WTC11 (cell line): ENCODE data around the gene SMOC2. TPM values are rescaled to one million over a fixed set of nuclear protein-coding genes. Genes with fewer than 3 reads are reported as not detected.
"Not testable (repeated sequence)": the region's sequence is repeated elsewhere in the genome, so short reads cannot be mapped to it uniquely, and the experiment has no call there.

Source experiments
- ATAC-seq: fragments of 200-7000 bp; cut with Tn5 transposase; 2 replicates; pipeline ENCODE4 v1.10.0; 2021; ENCODE audit warnings: mild to moderate bottlenecking, moderate library complexity
- CTCF ChIA-PET: fragments of 300-600 bp; sonication (Branson Sonifier 250); formaldehyde crosslinking; loops from one replicate; lab custom pipeline; 2021; ENCODE audit warnings: antibody characterized with exemption; lab: Charles Lee
- POLR2A ChIA-PET: fragments of 350-600 bp; sonication (Branson Sonifier 250); formaldehyde crosslinking; loops from one replicate; lab custom pipeline; 2021; ENCODE audit warnings: antibody characterized with exemption; lab: Charles Lee
- DNase-seq: peaks from one replicate; pipeline ENCODE4 v3.0.0; 2021; ENCODE audit warnings: low spot score
- H3K27ac Mint-ChIP-seq: 2 replicates; pipeline ENCODE4 v1.8.0; 2021; ENCODE audit warnings: mixed read lengths
- H3K27me3 Mint-ChIP-seq: 2 replicates; pipeline ENCODE4 v1.8.0; 2021; ENCODE audit warnings: low read depth, mild to moderate bottlenecking, moderate library complexity, mixed read lengths
- H3K36me3 Mint-ChIP-seq: 2 replicates; pipeline ENCODE4 v1.8.0; 2021; ENCODE audit warnings: mixed read lengths
- H3K4me1 Mint-ChIP-seq: 2 replicates; pipeline ENCODE4 v1.8.0; 2022; ENCODE audit warnings: mixed read lengths
- H3K4me3 Mint-ChIP-seq: 2 replicates; pipeline ENCODE4 v1.8.0; 2021; ENCODE audit warnings: mild to moderate bottlenecking, moderate library complexity, mixed read lengths
- H3K9me3 Mint-ChIP-seq: 2 replicates; pipeline ENCODE4 v1.8.0; 2021; ENCODE audit warnings: mixed read lengths
- ATF2 ChIP-seq: sonication (generic); formaldehyde crosslinking; IDR thresholded peaks from 2 replicates; pipeline ENCODE4 v1.8.1; 2022; ENCODE audit warnings: low read depth, missing genetic modification reagents, borderline replicate concordance
- CBFB ChIP-seq: sonication (generic); formaldehyde crosslinking; IDR thresholded peaks from 2 replicates; pipeline ENCODE4 v1.8.1; 2022; ENCODE audit warnings: mild to moderate bottlenecking, low read depth, missing genetic modification reagents
- CTCF ChIP-seq: fragments of 200-600 bp; IDR thresholded peaks from 2 replicates; pipeline ENCODE4 v1.8.0; 2022; ENCODE audit warnings: antibody characterized with exemption
- ELF4 ChIP-seq: sonication (generic); formaldehyde crosslinking; IDR thresholded peaks from 2 replicates; pipeline ENCODE4 v1.8.1; 2022; ENCODE audit warnings: low read depth, mild to moderate bottlenecking, moderate library complexity, missing genetic modification reagents
- FOXP1 ChIP-seq: sonication (generic); formaldehyde crosslinking; IDR thresholded peaks from 2 replicates; pipeline ENCODE4 v1.8.0; 2022; ENCODE audit warnings: missing genetic modification reagents, mild to moderate bottlenecking, moderate library complexity, borderline replicate concordance
- HMGA2 ChIP-seq: fragments of 250-450 bp; sonication (Bioruptor Pico); IDR thresholded peaks from 2 replicates; pipeline ENCODE4 v1.4.0; 2021; ENCODE audit warnings: mild to moderate bottlenecking, moderate library complexity
- KAT7 ChIP-seq: sonication (generic); formaldehyde crosslinking; IDR thresholded peaks from 2 replicates; pipeline ENCODE4 v1.8.1; 2023; ENCODE audit warnings: missing genetic modification reagents, mild to moderate bottlenecking, borderline replicate concordance
- MYBL2 ChIP-seq: sonication (generic); formaldehyde crosslinking; IDR thresholded peaks from 2 replicates; pipeline ENCODE4 v1.8.1; 2023; ENCODE audit warnings: mild to moderate bottlenecking, moderate library complexity, missing genetic modification reagents
- RORB ChIP-seq: fragments of 250-450 bp; sonication (Bioruptor Pico); IDR thresholded peaks from 2 replicates; pipeline ENCODE4 v1.9.0; 2021; ENCODE audit warnings: mild to moderate bottlenecking
- SMAD4 ChIP-seq: sonication (generic); formaldehyde crosslinking; IDR thresholded peaks from 2 replicates; pipeline ENCODE4 v1.8.0; 2022; ENCODE audit warnings: mild to moderate bottlenecking, missing genetic modification reagents
- SOX15 ChIP-seq: fragments of 250-450 bp; sonication (Bioruptor Pico); IDR thresholded peaks from 2 replicates; pipeline ENCODE4 v1.9.0; 2021; ENCODE audit warnings: mild to moderate bottlenecking
- TEAD1 ChIP-seq: sonication (generic); formaldehyde crosslinking; IDR thresholded peaks from 2 replicates; pipeline ENCODE4 v1.8.0; 2022; ENCODE audit warnings: mild to moderate bottlenecking, missing genetic modification reagents
- ZBTB43 ChIP-seq: sonication (generic); formaldehyde crosslinking; IDR thresholded peaks from 2 replicates; pipeline ENCODE4 v1.8.1; 2023; ENCODE audit warnings: mild to moderate bottlenecking, missing genetic modification reagents
- ZMAT4 ChIP-seq: fragments of 250-450 bp; sonication (Bioruptor Pico); IDR thresholded peaks from 2 replicates; pipeline ENCODE4 v1.9.0; 2021; ENCODE audit warnings: mild to moderate bottlenecking
- ZNF138 ChIP-seq: sonication (generic); formaldehyde crosslinking; conservative IDR thresholded peaks from 2 replicates; pipeline ENCODE4 v1.8.1; 2022; ENCODE audit warnings: mild to moderate bottlenecking, moderate library complexity, missing genetic modification reagents
- ZNF232 ChIP-seq: sonication (generic); formaldehyde crosslinking; IDR thresholded peaks from 2 replicates; pipeline ENCODE4 v1.8.0; 2022; ENCODE audit warnings: mild to moderate bottlenecking, missing genetic modification reagents
- ZNF423 ChIP-seq: fragments of 250-450 bp; sonication (Bioruptor Pico); IDR thresholded peaks from 2 replicates; pipeline ENCODE4 v2.1.2; 2022; ENCODE audit warnings: mild to moderate bottlenecking, moderate library complexity
- ZNF532 ChIP-seq: fragments of 250-450 bp; sonication (Bioruptor Pico); IDR thresholded peaks from 2 replicates; pipeline ENCODE4 v1.9.0; 2021; ENCODE audit warnings: mild to moderate bottlenecking, borderline replicate concordance
- total RNA-seq: library from RNA; stranded (reverse); gene quantifications from 3 replicates; pipeline ENCODE4 v1.2.3, GENCODE V29; 2021
- TF ChIP-seq, protein P1 (sequence below): sonication (generic); formaldehyde crosslinking; IDR thresholded peaks from 2 replicates; pipeline ENCODE4 v1.8.1; 2023; ENCODE audit warnings: mild to moderate bottlenecking, moderate library complexity, missing genetic modification reagents

Gene SMOC2
- total RNA-seq, 1 experiment from 2014 or later = 3.9 TPM

GRCh38 chr6:168692193-168692914, 251.4 kb downstream of the SMOC2 start:
- no peak for TF ChIP-seq TEAD1
- TF ChIP-seq ZNF138 = no peak
- TF ChIP-seq ZNF532 = no peak
- TF ChIP-seq ELF4 (CRISPR knock-in tag) = no peak
- TF ChIP-seq HMGA2 (CRISPR knock-in tag) = no peak
- TF ChIP-seq FOXP1 (CRISPR knock-in tag) = no peak
- TF ChIP-seq KAT7 (CRISPR knock-in tag) = no peak
- TF ChIP-seq SMAD4 (CRISPR knock-in tag) = no peak
- TF ChIP-seq RORB = no peak
- TF ChIP-seq SOX15 (CRISPR knock-in tag) = no peak
- no peak for TF ChIP-seq ZNF232
- TF ChIP-seq ZNF423 (CRISPR knock-in tag) = no peak
- Mint-ChIP-seq H3K36me3 (0 out of 2 replicates have a peak, but pooled peaks cover 2% of the 10 kb centered on the region), H3K27me3 (no peaks in the 10 kb centered on the region), H3K4me1 (peaks cover 57% of the 10 kb centered on the region), H3K4me3 (no peak overlapping the region), H3K27ac (peak overlapping the region; percentile 89), H3K9me3 (no peaks in the 10 kb centered on the region)
- POLR2A ChIA-PET = no interaction called here
- DNase-seq = peak; percentile 20
- CTCF ChIA-PET = no interaction called here
- peak; percentile 10 for ATAC-seq

DNA sequence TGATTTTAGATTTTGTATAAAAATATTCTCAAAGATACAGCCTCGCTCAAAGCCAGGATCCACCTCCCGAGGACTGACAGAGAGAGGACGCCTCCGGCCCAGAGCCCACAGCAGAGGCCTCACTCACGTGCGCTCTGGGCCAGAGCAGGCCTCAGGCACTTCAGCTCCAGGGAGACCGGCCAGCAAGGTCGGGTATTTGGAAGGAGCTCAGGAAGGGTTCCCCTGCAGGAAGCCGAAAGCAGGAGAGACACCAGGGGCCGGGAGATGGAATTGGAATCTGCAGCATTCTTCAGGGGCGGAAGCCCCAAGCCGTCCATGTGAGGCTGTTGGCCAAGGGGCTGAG, 251.9 kb downstream of the SMOC2 start:
- H3K9me3 Mint-ChIP-seq, CTCF ChIA-PET, H3K4me3 Mint-ChIP-seq, H3K36me3 Mint-ChIP-seq, POLR2A ChIA-PET, H3K27me3 Mint-ChIP-seq, DNase-seq: not testable (repeated sequence)
- peak; percentile 65 for ATAC-seq
- peak overlapping the region; percentile 89 for H3K27ac Mint-ChIP-seq
- peaks cover 52% of the 10 kb centered on the region for H3K4me1 Mint-ChIP-seq

DNA sequence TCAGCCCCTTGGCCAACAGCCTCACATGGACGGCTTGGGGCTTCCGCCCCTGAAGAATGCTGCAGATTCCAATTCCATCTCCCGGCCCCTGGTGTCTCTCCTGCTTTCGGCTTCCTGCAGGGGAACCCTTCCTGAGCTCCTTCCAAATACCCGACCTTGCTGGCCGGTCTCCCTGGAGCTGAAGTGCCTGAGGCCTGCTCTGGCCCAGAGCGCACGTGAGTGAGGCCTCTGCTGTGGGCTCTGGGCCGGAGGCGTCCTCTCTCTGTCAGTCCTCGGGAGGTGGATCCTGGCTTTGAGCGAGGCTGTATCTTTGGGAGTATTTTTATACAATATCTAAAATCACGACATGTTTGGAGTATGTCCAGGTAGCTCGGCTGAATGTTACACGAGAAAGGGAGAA, 253.8 kb downstream of the SMOC2 start:
- CTCF ChIA-PET, H3K4me3 Mint-ChIP-seq, H3K36me3 Mint-ChIP-seq, POLR2A ChIA-PET, H3K9me3 Mint-ChIP-seq, H3K27me3 Mint-ChIP-seq, DNase-seq: not testable (repeated sequence)
- Mint-ChIP-seq H3K27ac (peak overlapping the region; percentile 95), H3K4me1 (peaks cover 49% of the 10 kb centered on the region)
- ATAC-seq = peak; percentile 60

GRCh38 chr6:168695701-168696100, 254.7 kb downstream of the SMOC2 start:
- POLR2A ChIA-PET = no interaction called here
- TF ChIP-seq, protein P1, sequence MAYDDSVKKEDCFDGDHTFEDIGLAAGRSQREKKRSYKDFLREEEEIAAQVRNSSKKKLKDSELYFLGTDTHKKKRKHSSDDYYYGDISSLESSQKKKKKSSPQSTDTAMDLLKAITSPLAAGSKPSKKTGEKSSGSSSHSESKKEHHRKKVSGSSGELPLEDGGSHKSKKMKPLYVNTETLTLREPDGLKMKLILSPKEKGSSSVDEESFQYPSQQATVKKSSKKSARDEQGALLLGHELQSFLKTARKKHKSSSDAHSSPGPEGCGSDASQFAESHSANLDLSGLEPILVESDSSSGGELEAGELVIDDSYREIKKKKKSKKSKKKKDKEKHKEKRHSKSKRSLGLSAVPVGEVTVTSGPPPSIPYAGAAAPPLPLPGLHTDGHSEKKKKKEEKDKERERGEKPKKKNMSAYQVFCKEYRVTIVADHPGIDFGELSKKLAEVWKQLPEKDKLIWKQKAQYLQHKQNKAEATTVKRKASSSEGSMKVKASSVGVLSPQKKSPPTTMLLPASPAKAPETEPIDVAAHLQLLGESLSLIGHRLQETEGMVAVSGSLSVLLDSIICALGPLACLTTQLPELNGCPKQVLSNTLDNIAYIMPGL (CRISPR knock-in tag) = no peak
- TF ChIP-seq ZBTB43 (CRISPR knock-in tag) (no peak; the same call in 1 of the 2 replicates), MYBL2 (CRISPR knock-in tag) (0 out of 2 replicates have a peak, but pooled peaks have one; percentile 23), ZMAT4 (CRISPR knock-in tag) (no peak), ATF2 (CRISPR knock-in tag) (no peak), CTCF (no peak), CBFB (no peak)

More at GRCh38 chr6:168695701-168696100, 254.7 kb downstream of the SMOC2 start:
- 0 out of 2 replicates have a peak, but pooled peaks cover 2% of the 10 kb centered on the region for H3K36me3 Mint-ChIP-seq
- H3K4me1 Mint-ChIP-seq = peaks cover 51% of the 10 kb centered on the region
- no peaks in the 10 kb centered on the region for H3K9me3 Mint-ChIP-seq
- CTCF ChIA-PET = interaction anchor here (1.1 kb wide), 1 partner anchor 18 kb away, joined by 3 read pairs; no protein-coding TSS in a partner anchor
- no peaks in the 10 kb centered on the region for H3K27me3 Mint-ChIP-seq
- H3K4me3 Mint-ChIP-seq = no peak overlapping the region
- peak overlapping the region; percentile 95 for H3K27ac Mint-ChIP-seq
- DNase-seq (peak; percentile 81), ATAC-seq (peak; percentile 83)
